Activated B cell treated with CpG ODN at 0.5 μM for 24 hours (primary cell): ENCODE data around the gene RMRP. TPM values are rescaled to one million over a fixed set of nuclear protein-coding genes. Genes with fewer than 3 reads are reported as not detected.

Experiments used
- ATAC-seq: fragments of 200-7000 bp; cut with Tn5 transposase; one replicate; pipeline ENCODE4 v1.10.0; 2021; ENCODE audit warnings: low read depth, mild to moderate bottlenecking, moderate library complexity
- CTCF ChIA-PET: fragments of 350-600 bp; sonication (Branson Sonifier 250); formaldehyde crosslinking; loops from one replicate; lab custom pipeline; 2021; ENCODE audit warnings: antibody characterized with exemption; lab: Charles Lee
- POLR2A ChIA-PET: fragments of 350-600 bp; sonication (Branson Sonifier 250); formaldehyde crosslinking; loops from one replicate; lab custom pipeline; 2021; ENCODE audit warnings: antibody characterized with exemption; lab: Charles Lee
- DNase-seq: peaks from one replicate; pipeline ENCODE4 v3.0.0; 2022
- H3K27ac Mint-ChIP-seq: one replicate; pipeline ENCODE4 v1.8.0; 2020; ENCODE audit warnings: mixed read lengths
- H3K27me3 Mint-ChIP-seq: one replicate; pipeline ENCODE4 v1.8.0; 2021; ENCODE audit warnings: mixed read lengths
- H3K36me3 Mint-ChIP-seq: one replicate; pipeline ENCODE4 v1.8.0; 2021; ENCODE audit warnings: low read depth, mixed read lengths
- H3K4me1 Mint-ChIP-seq: one replicate; pipeline ENCODE4 v1.8.0; 2021; ENCODE audit warnings: mixed read lengths
- H3K4me3 Mint-ChIP-seq: one replicate; pipeline ENCODE4 v1.8.0; 2020; ENCODE audit warnings: mild to moderate bottlenecking, mixed read lengths
- H3K9me3 Mint-ChIP-seq: one replicate; pipeline ENCODE4 v1.8.0; 2020; ENCODE audit warnings: mixed read lengths
- intact Hi-C: fragments of 100-400 bp; cut with micrococcal nuclease; formaldehyde crosslinking; loops from one replicate; pipeline ENCODE4 v1.15.1; 2024
- total RNA-seq: library from RNA; stranded (reverse); gene quantifications from 2 replicates; pipeline ENCODE4 v1.2.3, GENCODE V29; 2022
- TF ChIP-seq, protein P1 (sequence below): fragments of 200-600 bp; IDR thresholded peaks from one replicate; pipeline ENCODE4 v1.8.0; 2022; ENCODE audit warnings: antibody characterized with exemption, mild to moderate bottlenecking

RMRP gene
- total RNA-seq, 1 donor from 2014 or later, result 9,516 TPM

DNA sequence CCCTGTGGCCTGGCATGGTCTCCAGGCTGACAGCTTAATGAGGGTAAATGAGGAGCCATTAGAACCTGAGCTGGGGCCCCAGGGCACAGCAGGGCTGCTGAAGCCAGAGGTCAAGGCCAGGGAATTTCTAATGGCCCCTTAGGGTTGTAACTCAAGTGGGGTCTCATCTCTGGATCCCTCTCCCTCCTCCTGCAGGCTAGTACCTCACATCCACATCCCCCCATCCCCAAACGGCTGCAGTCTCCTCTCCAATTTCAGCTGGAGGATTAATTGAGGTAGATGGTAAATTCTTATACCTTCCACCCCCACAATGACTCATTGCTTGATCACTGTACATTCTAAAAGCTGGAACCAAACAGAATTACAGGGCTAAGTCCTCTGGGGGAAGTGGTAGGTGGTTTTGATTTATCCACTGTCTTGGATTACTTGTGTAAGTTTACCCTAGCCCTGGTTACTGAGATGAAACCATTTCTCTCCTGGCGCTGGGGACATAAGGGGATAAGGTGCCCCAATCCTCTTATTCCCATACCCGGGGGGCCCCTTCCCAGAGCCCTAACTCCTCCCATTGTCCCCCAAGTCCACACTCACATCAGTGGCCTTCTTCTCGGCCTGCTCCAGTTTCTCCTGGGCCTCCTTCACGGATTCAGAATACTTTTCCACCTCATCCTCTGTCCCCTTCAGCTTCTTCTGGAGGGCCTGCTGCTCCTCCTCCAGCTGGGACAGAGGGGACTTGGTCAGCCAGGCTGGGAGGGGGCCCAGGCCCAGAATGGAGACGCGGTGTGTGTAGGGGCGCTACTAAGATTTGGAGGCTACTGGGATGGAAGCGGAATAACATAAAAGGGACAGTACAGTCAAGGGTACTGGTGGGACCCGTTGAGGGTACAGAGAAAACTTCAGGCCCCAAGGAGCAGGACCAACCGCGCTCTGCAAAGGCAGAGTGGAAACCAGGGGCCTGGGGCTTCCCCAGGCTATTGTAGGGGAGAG is 31.0 kb upstream of the RMRP start:
- Mint-ChIP-seq H3K36me3 (peaks cover 2% of the 10 kb centered on the region), H3K27me3 (no peaks in the 10 kb centered on the region), H3K4me3 (peak overlapping the region; percentile 67), H3K27ac (no peak overlapping the region), H3K9me3 (no peaks in the 10 kb centered on the region), H3K4me1 (peaks cover 12% of the 10 kb centered on the region)
- ATAC-seq (no peak), DNase-seq (no peak)
- TF ChIP-seq, protein P1, sequence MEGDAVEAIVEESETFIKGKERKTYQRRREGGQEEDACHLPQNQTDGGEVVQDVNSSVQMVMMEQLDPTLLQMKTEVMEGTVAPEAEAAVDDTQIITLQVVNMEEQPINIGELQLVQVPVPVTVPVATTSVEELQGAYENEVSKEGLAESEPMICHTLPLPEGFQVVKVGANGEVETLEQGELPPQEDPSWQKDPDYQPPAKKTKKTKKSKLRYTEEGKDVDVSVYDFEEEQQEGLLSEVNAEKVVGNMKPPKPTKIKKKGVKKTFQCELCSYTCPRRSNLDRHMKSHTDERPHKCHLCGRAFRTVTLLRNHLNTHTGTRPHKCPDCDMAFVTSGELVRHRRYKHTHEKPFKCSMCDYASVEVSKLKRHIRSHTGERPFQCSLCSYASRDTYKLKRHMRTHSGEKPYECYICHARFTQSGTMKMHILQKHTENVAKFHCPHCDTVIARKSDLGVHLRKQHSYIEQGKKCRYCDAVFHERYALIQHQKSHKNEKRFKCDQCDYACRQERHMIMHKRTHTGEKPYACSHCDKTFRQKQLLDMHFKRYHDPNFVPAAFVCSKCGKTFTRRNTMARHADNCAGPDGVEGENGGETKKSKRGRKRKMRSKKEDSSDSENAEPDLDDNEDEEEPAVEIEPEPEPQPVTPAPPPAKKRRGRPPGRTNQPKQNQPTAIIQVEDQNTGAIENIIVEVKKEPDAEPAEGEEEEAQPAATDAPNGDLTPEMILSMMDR, result no peak
- ChIA-PET CTCF (interaction anchor here (1.2 to 3.6 kb wide), 2 partner anchors 7 to 30 kb away, joined by 4 to 23 read pairs; partner anchors contain the start of gene CCDC107), POLR2A (interaction anchor here (1.0 to 1.8 kb wide), 3 partner anchors 8 to 73 kb away, joined by 3 to 4 read pairs (median 3); no protein-coding TSS in a partner anchor)
- intact Hi-C loops, result no loop called here

DNA sequence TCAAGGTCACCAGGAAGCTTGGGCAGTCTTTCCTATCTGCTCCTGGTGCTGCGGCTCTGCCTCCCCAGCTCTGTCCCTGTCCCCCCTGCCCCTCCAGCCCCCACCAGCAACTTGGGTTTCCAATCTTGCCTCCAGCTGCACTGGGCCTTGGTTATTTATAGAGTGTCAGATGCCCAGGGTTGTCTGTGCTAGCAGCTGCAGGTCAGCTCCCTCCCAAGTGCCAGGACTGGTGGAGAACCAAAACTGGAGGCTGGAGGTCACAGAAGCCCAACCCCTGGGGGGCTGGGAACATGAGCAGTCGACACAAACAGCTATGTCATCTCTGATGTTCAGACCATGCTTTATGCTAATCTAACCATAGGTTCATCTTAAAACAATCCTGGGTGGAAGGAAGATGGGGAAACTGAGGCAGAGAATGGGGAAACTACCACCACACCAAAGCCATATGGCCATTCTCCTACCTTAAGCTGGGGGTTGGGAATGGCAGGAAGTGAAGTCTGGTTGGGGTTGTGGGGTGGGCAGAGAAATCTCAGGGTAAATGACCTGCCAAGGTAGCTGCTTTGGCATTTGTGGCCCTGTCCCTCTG is 30.2 kb upstream of the RMRP start:
- CTCF ChIA-PET, result interaction anchor here (1.2 to 3.6 kb wide), 2 partner anchors 8 to 30 kb away, joined by 4 to 23 read pairs; partner anchors contain the start of gene CCDC107

GRCh38 chr9:35687306-35687705 is 29.5 kb upstream of the RMRP start:
- CTCF ChIA-PET, result interaction anchor here (3.6 kb wide), 1 partner anchor 8 kb away, joined by 23 read pairs; no protein-coding TSS in a partner anchor
- POLR2A ChIA-PET, result interaction anchor here (1.6 to 1.8 kb wide), 2 partner anchors 9 to 23 kb away, joined by 3 to 4 read pairs; no protein-coding TSS in a partner anchor
- no peak for DNase-seq
- TF ChIP-seq, protein P1, result no peak
- no peak for ATAC-seq
- Mint-ChIP-seq H3K27ac (peak overlapping the region; percentile 48), H3K27me3 (no peaks in the 10 kb centered on the region), H3K9me3 (no peaks in the 10 kb centered on the region), H3K4me3 (no peak overlapping the region), H3K4me1 (peaks cover 12% of the 10 kb centered on the region), H3K36me3 (peaks cover 2% of the 10 kb centered on the region)
- intact Hi-C loops, result no loop called here

More for the DNA sequence above, 30.2 kb upstream of the RMRP start:
- ATAC-seq (no peak), DNase-seq (no peak)
- Mint-ChIP-seq H3K36me3 (peaks cover 2% of the 10 kb centered on the region), H3K27me3 (no peaks in the 10 kb centered on the region), H3K27ac (no peak overlapping the region), H3K4me3 (no peak overlapping the region), H3K9me3 (no peaks in the 10 kb centered on the region), H3K4me1 (peaks cover 12% of the 10 kb centered on the region)
- POLR2A ChIA-PET, result interaction anchor here (1.0 to 1.8 kb wide), 3 partner anchors 9 to 72 kb away, joined by 3 to 4 read pairs (median 3); no protein-coding TSS in a partner anchor
- TF ChIP-seq, protein P1, result no peak
- intact Hi-C loops, result no loop called here

DNA sequence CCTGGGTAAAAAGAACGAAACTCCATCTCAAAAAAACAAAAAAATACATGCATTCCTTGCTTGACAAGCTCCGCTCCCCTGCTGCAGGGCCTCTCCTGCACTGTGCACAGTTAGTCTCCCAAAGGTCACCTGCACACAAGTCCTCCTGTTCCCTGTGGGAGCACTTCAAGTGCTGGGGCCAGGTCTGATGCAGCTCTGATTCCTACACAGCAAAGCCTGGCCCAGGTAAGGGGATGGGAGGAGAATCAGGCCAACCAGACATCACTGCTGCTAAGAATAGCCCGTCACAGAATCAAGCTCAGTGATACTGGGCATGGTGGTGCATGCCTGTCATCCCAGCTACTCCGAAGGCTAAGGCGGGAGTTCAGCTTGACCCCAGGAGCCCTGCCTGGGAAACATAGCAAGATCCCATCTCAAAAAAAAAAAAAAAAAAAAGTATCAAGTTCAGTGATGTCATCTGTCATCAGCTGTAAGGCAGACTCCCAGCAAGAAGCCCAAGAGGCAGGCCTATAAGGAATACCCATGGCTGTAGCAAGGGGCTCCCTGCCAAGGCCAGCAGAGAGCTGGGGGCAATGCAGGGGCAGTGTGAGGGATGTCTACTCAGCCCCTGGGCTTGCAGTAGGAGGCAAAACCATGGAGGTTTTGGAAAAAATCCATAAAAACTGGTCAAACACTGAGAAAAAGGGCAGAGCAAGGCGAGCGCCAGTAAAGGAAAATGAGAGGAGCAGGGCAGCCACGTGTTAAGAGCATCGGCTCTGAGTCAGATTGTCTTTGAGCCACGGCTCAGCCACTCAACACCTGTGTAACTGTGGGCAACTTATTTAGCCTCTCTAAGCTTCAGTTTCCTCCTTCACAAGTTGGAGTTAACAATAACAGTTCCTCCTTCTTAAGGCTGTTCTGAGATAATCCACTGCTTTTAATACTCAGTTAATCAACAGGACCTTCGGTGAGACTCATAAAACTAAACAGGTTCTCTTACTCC is 28.7 kb upstream of the RMRP start:
- H3K27me3 Mint-ChIP-seq, result no peaks in the 10 kb centered on the region
- peaks cover 12% of the 10 kb centered on the region for H3K4me1 Mint-ChIP-seq
- no peak overlapping the region for H3K27ac Mint-ChIP-seq
- intact Hi-C loops, result no loop called here
- H3K36me3 Mint-ChIP-seq, result peaks cover 2% of the 10 kb centered on the region
- TF ChIP-seq, protein P1, result no peak
- DNase-seq (no peak), ATAC-seq (no peak)
- ChIA-PET CTCF (interaction anchor here (3.6 kb wide), 1 partner anchor 9 kb away, joined by 23 read pairs; no protein-coding TSS in a partner anchor), POLR2A (interaction anchor here (0.7 to 1.1 kb wide), 2 partner anchors 42 to 112 kb away, joined by 4 to 10 read pairs; no protein-coding TSS in a partner anchor)
- H3K4me3 Mint-ChIP-seq, result no peak overlapping the region
- no peaks in the 10 kb centered on the region for H3K9me3 Mint-ChIP-seq
